Measurements from ENCODE around the gene MVD. TPM values are rescaled to one million over a fixed set of nuclear protein-coding genes. Genes with fewer than 3 reads are reported as not detected.

The MVD gene
- total and polyA plus RNA-seq, 10 of the 15 experiments (the other 5 are each of a cell fraction or from before 2014, with no cell fraction given), result 5.0 to 147 (median 65.0) TPM

DNA sequence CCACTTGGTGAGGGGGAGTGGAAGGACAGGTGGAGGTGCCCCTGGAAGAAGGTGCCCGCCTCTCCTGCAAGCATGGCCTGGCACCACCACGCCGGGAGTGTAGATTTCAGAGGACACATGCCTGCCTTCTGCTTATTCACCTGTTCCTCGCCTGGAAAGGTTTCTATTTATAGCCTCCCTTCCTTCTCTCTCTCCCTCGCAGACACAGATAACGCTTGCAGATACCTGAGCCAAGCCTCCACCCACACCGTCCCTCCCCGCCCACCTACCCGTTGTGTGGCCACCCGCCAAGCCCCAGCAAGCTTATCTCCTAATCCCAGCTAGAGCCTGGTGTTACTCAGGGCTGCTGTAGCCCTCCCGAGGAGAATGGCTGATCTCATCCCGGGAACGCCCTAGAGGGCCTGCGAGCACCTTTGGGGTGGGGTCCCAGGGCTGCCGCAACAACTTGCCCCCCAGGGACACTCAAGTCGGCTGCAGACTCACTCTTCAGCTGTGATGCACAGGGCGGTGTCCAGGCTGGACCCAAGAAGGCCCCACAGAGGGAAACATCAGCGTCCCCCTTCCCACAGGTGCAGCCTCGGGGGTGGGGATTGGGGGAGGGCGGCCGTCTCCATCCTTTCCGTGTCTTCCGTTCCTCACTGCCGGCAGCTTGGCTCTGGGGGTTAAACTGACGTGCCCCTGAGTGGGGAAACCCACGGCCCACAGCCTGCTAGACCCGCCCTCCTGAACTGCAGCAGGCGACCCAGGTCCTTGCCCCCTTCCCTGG lies 25.3 kb upstream of the MVD start:
- H3K4me1 ChIP-seq (ENCODE audit: control insufficient read depth, insufficient read depth, low read length), result peaks cover 32% of the 10 kb centered on the region
- H3K9ac ChIP-seq (ENCODE audit: control insufficient read depth, insufficient read depth, low read length), result no peak overlapping the region
- 64% methylated on average over 28 of the region's 28 CpGs for WGBS (ENCODE audit: insufficient coverage, insufficient replicate concordance, low lambda C conversion rate, missing lambda C conversion rate)
- no peak overlapping the region for H3K4me2 ChIP-seq (ENCODE audit: control insufficient read depth, insufficient read depth)
- ChIA-PET SMC1A (ENCODE audit: uncharacterized antibody, unreplicated experiment) (interaction anchor here (0.6 to 1.3 kb wide), 3 partner anchors 13 to 811 kb away, joined by 3 to 7 read pairs (median 4); no protein-coding TSS in a partner anchor), CTCF (interaction anchor here (1.1 to 2.0 kb wide), 4 partner anchors 13 to 49 kb away, joined by 3 to 7 read pairs (median 4); no protein-coding TSS in a partner anchor), POLR2A (interaction anchor here (0.8 kb wide), 1 partner anchor 15 kb away, joined by 3 read pairs; no protein-coding TSS in a partner anchor), RAD21 (ENCODE audit: unreplicated experiment) (no interaction called here)
- H3K4me3 ChIP-seq, result no peak overlapping the region
- TF ChIP-seq NFYB (IDR thresholded peaks at IDR 0.05; ENCODE audit: insufficient read depth, low read depth, low read length) (no peak), ETV6 (conservative IDR thresholded peaks at IDR 0.05 in 1 of 2, IDR thresholded peaks at IDR 0.05 in 1 of 2; ENCODE audit: borderline replicate concordance in 1 of 2, low read depth in 1 of 2) (no peak), EED (IDR thresholded peaks at IDR 0.05; ENCODE audit: low read depth) (no peak), NR2C1 (IDR thresholded peaks at IDR 0.05) (no peak), STAT1 (conservative IDR thresholded peaks at IDR 0.05) (no peak), TARDBP (IDR thresholded peaks at IDR 0.05; ENCODE audit: borderline replicate concordance) (no peak), EZH2 (IDR thresholded peaks at IDR 0.05; ENCODE audit: borderline replicate concordance, control insufficient read depth, low read depth, low read length) (no peak), DPF2 (IDR thresholded peaks at IDR 0.05) (no peak), NFYA (IDR thresholded peaks at IDR 0.05; ENCODE audit: borderline replicate concordance, low read depth, low read length) (no peak), HDAC2 (IDR thresholded peaks at IDR 0.05) (no peak), YBX1 (IDR thresholded peaks at IDR 0.05) (no peak), SMAD5 (IDR thresholded peaks at IDR 0.05; ENCODE audit: low read depth) (no peak), RAD51 (IDR thresholded peaks at IDR 0.05) (no peak), ATF7 (IDR thresholded peaks at IDR 0.05; ENCODE audit: low read depth) (no peak)
- TF ChIP-seq, protein P1, sequence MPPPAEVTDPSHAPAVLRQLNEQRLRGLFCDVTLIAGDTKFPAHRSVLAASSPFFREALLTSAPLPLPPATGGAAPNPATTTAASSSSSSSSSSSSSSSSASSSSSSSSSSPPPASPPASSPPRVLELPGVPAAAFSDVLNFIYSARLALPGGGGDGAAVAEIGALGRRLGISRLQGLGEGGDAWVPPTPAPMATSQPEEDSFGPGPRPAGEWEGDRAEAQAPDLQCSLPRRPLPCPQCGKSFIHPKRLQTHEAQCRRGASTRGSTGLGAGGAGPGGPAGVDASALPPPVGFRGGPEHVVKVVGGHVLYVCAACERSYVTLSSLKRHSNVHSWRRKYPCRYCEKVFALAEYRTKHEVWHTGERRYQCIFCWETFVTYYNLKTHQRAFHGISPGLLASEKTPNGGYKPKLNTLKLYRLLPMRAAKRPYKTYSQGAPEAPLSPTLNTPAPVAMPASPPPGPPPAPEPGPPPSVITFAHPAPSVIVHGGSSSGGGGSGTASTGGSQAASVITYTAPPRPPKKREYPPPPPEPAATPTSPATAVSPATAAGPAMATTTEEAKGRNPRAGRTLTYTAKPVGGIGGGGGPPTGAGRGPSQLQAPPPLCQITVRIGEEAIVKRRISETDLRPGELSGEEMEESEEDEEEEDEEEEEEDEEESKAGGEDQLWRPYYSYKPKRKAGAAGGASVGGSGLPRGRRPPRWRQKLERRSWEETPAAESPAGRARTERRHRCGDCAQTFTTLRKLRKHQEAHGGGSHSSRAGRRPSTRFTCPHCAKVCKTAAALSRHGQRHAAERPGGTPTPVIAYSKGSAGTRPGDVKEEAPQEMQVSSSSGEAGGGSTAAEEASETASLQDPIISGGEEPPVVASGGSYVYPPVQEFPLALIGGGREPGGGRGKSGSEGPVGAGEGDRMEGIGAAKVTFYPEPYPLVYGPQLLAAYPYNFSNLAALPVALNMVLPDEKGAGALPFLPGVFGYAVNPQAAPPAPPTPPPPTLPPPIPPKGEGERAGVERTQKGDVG (CRISPR knock-in tag; IDR thresholded peaks at IDR 0.05), result no peak
- TF ChIP-seq, protein P2, sequence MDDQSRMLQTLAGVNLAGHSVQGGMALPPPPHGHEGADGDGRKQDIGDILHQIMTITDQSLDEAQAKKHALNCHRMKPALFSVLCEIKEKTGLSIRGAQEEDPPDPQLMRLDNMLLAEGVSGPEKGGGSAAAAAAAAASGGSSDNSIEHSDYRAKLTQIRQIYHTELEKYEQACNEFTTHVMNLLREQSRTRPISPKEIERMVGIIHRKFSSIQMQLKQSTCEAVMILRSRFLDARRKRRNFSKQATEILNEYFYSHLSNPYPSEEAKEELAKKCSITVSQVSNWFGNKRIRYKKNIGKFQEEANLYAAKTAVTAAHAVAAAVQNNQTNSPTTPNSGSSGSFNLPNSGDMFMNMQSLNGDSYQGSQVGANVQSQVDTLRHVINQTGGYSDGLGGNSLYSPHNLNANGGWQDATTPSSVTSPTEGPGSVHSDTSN (IDR thresholded peaks at IDR 0.05; ENCODE audit: insufficient replicate concordance, low read depth, low read length), result no peak
- in situ Hi-C loops (cut with MboI) (no loop called here), intact Hi-C loops (cut with micrococcal nuclease; ENCODE audit: unreplicated experiment) (no loop called here)
- H3K79me2 ChIP-seq (ENCODE audit: control insufficient read depth, insufficient read depth, low read length), result no peaks in the 10 kb centered on the region
- H2AFZ ChIP-seq (ENCODE audit: control insufficient read depth, low read depth, low read length), result no peak overlapping the region
- no peak overlapping the region for H3K27ac ChIP-seq (ENCODE audit: control insufficient read depth, insufficient read depth)
- no peak for ATAC-seq
- no peak for DNase-seq (ENCODE audit: low read depth, low spot score)
- H3K9me3 ChIP-seq (replicated peaks; ENCODE audit: control insufficient read depth, insufficient read depth, low read length), result no peaks in the 10 kb centered on the region
- no TSS peak for BruUV-seq (replicated peaks)
- H3K27me3 ChIP-seq (replicated peaks in 1 of 2; ENCODE audit: control insufficient read depth in 2 of 2, insufficient read depth in 2 of 2, low read length in 1 of 2), result no peaks in the 10 kb centered on the region; a peak in 1 of 4 replicates
- no peaks in the 10 kb centered on the region for H3K36me3 ChIP-seq (ENCODE audit: control insufficient read depth in 2 of 2, insufficient read depth in 2 of 2, low read length in 1 of 2)
- FAIRE-seq, result no peak
- no peaks in the 10 kb centered on the region for H4K20me1 ChIP-seq (ENCODE audit: control insufficient read depth, insufficient read depth)

Data from GM12878 (cell line).